Measurements from ENCODE around the gene KIF26B.

Gene KIF26B

DNA sequence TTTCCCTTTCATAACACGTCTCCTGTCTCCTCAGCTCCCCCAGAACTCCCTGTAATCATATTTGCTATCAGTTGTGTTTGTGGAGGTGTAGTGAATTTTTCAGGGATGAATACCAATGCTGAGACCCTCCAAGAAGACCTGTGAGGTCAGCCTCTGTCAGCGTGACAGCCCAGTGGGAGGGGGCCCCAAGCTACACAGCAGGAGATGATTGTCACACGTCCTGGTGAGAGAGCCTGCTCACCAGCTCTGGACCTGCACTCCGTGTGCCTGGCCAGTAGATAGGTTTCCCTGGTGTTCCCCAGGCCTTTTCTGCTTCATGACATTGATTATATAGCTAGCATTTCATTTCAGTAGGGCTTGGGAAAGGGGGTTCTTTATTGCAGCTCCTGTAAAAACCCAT lies 421.5 kb downstream of the KIF26B start:
- TF ChIP-seq, protein P1, sequence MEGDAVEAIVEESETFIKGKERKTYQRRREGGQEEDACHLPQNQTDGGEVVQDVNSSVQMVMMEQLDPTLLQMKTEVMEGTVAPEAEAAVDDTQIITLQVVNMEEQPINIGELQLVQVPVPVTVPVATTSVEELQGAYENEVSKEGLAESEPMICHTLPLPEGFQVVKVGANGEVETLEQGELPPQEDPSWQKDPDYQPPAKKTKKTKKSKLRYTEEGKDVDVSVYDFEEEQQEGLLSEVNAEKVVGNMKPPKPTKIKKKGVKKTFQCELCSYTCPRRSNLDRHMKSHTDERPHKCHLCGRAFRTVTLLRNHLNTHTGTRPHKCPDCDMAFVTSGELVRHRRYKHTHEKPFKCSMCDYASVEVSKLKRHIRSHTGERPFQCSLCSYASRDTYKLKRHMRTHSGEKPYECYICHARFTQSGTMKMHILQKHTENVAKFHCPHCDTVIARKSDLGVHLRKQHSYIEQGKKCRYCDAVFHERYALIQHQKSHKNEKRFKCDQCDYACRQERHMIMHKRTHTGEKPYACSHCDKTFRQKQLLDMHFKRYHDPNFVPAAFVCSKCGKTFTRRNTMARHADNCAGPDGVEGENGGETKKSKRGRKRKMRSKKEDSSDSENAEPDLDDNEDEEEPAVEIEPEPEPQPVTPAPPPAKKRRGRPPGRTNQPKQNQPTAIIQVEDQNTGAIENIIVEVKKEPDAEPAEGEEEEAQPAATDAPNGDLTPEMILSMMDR (IDR thresholded peaks at IDR 0.05): no peak

DNA sequence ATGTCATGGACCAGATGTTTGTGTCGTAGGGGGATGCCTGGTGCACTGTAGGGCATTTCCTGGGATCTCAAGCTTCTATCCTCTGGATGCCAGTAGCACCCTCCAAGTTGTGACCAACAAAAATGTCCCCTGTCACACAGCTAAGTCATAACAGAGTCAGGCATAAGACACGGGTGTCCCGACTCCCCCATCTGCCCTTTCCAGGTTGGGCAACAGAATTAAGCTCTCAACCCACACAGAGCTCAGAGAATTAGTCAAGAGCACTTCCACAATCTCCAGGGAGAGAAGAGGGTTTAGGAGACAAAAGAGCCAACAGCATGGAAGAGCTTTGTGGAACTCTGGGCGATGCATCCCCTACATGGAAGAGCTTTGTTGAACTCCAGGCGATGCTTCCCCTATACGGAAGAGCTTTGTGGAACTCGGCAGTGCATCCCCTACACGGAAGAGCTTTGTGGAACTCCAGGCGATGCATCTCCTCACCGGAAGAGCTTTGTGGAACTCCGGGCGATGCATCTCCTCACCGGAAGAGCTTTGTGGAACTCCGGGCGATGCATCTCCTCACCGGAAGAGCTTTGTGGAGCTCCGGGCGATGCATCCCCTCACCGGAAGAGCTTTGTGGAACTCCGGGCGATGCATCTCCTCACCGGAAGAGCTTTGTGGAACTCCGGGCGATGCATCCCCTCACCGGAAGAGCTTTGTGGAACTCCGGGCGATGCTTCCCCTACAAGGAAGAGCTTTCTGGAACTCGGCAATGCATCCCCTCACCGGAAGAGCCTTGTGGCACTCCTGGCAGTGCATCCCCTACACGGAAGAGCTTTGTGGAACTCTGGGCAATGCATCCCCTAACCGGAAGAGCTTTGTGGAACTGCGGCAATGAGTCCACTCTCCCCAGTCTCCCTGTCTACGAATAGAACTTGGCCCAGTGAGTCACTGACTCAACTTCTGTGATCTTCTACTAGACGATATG lies 422.7 kb downstream of the KIF26B start:
- TF ChIP-seq, protein P1 (IDR thresholded peaks at IDR 0.05): no peak

DNA sequence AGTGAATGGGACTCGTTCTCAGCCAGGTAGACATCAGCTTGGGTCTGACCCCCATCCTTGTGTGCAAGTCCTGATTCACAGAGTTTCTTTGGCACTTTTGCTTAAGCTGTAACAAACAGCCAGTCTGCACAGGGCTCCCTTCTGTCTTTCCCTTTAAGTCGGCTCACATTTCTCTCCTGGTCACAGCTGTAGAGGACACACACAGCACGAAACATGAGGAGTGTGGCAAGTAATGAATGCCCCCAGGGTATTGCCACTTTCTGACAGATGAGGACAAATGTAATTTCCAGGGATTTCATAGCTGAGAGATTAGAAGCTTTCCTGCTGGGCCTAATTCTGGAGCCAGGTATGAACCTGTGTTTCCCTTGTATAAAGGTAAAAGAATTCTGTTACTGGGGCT lies 423.5 kb downstream of the KIF26B start:
- TF ChIP-seq, protein P1 (IDR thresholded peaks at IDR 0.05): no peak

DNA sequence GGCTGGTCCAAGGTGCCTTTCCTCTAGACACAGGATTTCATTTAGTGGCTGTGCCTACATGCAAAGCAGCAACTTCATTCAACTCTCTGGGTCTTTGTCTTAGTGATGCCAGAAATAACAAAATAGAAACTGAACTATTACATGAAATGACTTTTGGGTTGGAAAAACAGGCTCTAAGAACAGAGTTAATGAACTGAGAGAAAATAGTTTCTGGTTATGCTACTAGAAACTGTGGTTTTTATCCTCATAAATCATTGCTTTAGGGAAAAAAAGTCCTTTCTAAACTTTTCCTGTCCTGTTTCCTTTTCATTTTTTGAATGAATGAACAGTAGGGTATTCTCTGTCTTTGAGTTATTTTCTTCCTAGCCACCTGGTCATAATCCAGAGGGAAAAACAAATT lies 424.0 kb downstream of the KIF26B start:
- TF ChIP-seq, protein P1 (IDR thresholded peaks at IDR 0.05): no peak

DNA sequence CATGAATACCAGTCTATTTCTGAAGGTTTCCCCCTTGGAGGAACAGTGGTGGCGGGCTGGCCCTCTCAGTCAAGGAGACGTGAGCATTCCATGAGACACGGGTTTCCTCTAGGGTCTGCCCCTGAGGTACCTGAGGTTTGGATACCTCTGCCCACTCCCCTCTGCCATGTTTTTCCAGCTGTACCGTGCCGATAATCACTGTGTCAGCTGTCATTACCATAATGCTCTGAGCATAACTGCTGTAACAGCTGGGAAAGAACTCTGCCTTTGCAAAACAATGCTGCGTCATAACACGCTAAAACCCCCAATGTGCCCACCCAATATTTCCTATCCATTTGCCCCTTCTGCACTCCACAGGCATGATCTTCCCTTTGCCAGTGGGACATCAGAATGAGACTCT lies 425.1 kb downstream of the KIF26B start:
- TF ChIP-seq, protein P1 (IDR thresholded peaks at IDR 0.05): no peak

DNA sequence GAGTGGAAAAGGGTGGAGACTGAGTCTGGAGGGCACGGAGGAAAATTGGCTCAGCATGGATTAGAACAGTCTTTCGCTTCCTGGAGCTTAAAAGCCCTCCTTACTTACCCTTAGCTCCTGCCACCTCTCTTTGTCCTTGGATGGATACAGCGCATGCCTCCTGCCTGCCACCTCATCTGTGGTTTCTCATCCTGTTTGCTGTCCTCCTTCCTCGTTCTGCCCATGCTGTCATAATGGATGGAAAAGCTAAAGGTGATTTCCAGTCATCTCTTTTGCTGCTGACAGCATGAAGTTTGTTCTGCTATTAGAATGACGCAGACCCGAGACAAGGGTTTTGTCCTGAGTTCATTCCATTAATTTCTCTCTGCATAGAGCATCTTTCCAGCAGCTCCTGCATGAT lies 425.9 kb downstream of the KIF26B start:
- TF ChIP-seq, protein P1 (IDR thresholded peaks at IDR 0.05): no peak

DNA sequence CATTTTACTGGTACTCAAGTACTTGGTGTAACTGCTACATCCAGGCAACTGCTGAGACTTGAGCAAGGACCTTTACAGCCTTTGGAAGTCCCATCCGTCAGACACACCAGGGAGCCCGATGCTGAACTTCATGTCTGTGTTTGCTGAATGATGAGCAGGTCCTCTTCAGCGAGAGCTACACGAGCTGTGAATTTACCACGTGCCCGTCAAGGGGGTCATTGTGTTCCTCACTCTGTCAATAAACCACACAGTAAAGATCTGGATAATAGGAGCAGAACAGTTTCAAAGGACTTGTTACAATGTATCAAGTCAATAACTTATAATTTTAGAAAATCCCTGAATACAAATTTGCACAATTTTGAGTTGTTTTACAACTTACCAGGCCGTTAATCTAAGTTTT lies 427.2 kb downstream of the KIF26B start:
- TF ChIP-seq, protein P1 (IDR thresholded peaks at IDR 0.05): no peak
